Neural cell (in vitro differentiated cells): ENCODE measurements around the gene ATP12A. TPM values are rescaled to one million over a fixed set of nuclear protein-coding genes. Genes with fewer than 3 reads are reported as not detected.

Experiments used
- H2AFZ ChIP-seq: fragments of 200-600, 300-800 bp; sonication (generic), shearing (Covaris generic); 2 replicates; pipeline ENCODE4 v1.6.0; 2014; ENCODE audit warnings: low read depth, mild to moderate bottlenecking, antibody characterized with exemption, low read length, moderate library complexity
- H3F3A ChIP-seq: fragments of 200-600 bp; shearing (Covaris generic); 2 replicates; pipeline ENCODE4 v1.6.1; 2016; ENCODE audit warnings: mild to moderate bottlenecking, moderate library complexity, mixed read lengths, antibody characterized with exemption, low read length; ENCODE audit not compliant: insufficient read depth, poor library complexity, severe bottlenecking
- H3K27ac ChIP-seq: fragments of 200-600, 300-800 bp; sonication (generic), shearing (Covaris generic); 2 replicates; pipeline ENCODE4 v1.5.1; 2014; ENCODE audit warnings: mild to moderate bottlenecking, low read length, moderate library complexity
- H3K27me3 ChIP-seq: fragments of 300-800, 200-600 bp; sonication (generic), shearing (Covaris generic); 2 replicates; pipeline ENCODE4 v1.6.0; 2014; ENCODE audit warnings: mild to moderate bottlenecking, low read depth, low read length, moderate library complexity; ENCODE audit not compliant: insufficient read depth
- H3K36me3 ChIP-seq: fragments of 300-800, 200-600 bp; sonication (generic), shearing (Covaris generic); 2 replicates; pipeline ENCODE4 v1.5.1; 2014; ENCODE audit warnings: mild to moderate bottlenecking, antibody characterized with exemption, low read length, moderate library complexity; ENCODE audit not compliant: insufficient read depth
- H3K4me2 ChIP-seq: fragments of 300-800, 200-600 bp; sonication (generic), shearing (Covaris generic); 2 replicates; pipeline ENCODE4 v1.6.0; 2014; ENCODE audit warnings: mild to moderate bottlenecking, low read length
- H3K4me3 ChIP-seq: fragments of 300-800, 200-600 bp; sonication (generic), shearing (Covaris generic); 2 replicates; pipeline ENCODE4 v1.5.1; 2014; ENCODE audit warnings: mild to moderate bottlenecking, low read length, moderate library complexity
- H3K79me2 ChIP-seq: fragments of 200-600 bp; shearing (Covaris generic); replicated peaks from 2 replicates; pipeline ENCODE4 v1.6.0; 2014; ENCODE audit warnings: mild to moderate bottlenecking, low read length, moderate library complexity; ENCODE audit not compliant: insufficient read depth
- H3K9ac ChIP-seq: fragments of 300-800, 200-600 bp; sonication (generic), shearing (Covaris generic); 2 replicates; pipeline ENCODE4 v1.6.1; 2016; ENCODE audit warnings: mild to moderate bottlenecking, low read length, mixed read lengths
- H3K9me2 ChIP-seq: fragments of 200-600 bp; shearing (Covaris generic); 2 replicates; pipeline ENCODE4 v1.6.1; 2016; ENCODE audit warnings: mild to moderate bottlenecking, low read length, mixed read lengths; ENCODE audit not compliant: insufficient read depth
- H3K9me3 ChIP-seq: fragments of 200-600, 300-800 bp; sonication (generic), shearing (Covaris generic); 2 replicates; pipeline ENCODE4 v1.6.1; 2016; ENCODE audit warnings: mild to moderate bottlenecking, mixed run types, low read length, moderate library complexity, mixed read lengths
- H4K20me1 ChIP-seq: fragments of 200-600 bp; shearing (Covaris generic); 2 replicates; pipeline ENCODE4 v1.6.1; 2016; ENCODE audit warnings: mild to moderate bottlenecking, mixed run types; ENCODE audit not compliant: insufficient read depth
- EP300 ChIP-seq: fragments of 450-650 bp; conservative IDR thresholded peaks from 2 replicates; pipeline ENCODE4 v1.6.1; 2014; ENCODE audit warnings: antibody characterized with exemption, mild to moderate bottlenecking, moderate library complexity; ENCODE audit not compliant: poor library complexity, severe bottlenecking
- EZH2 ChIP-seq: fragments of 200-600, 300-800 bp; shearing (Covaris generic), sonication (generic); IDR thresholded peaks from 2 replicates; pipeline ENCODE4 v1.6.1; 2014; ENCODE audit warnings: antibody characterized with exemption, low read length, borderline replicate concordance, mild to moderate bottlenecking; ENCODE audit not compliant: insufficient read depth, poor library complexity, severe bottlenecking
- MXI1 ChIP-seq: fragments of 450-650 bp; conservative IDR thresholded peaks from 2 replicates; pipeline ENCODE4 v1.6.1; 2014; ENCODE audit warnings: antibody characterized with exemption, mild to moderate bottlenecking; ENCODE audit not compliant: poor library complexity, severe bottlenecking
- REST ChIP-seq: IDR thresholded peaks from 2 replicates; pipeline ENCODE4 v1.6.1; 2012; ENCODE audit warnings: borderline replicate concordance
- polyA plus RNA-seq: library from polyadenylated mRNA; depleted of rRNA; stranded (reverse); fragments of >200 nt; gene quantifications from 2 replicates; pipeline ENCODE4 v1.2.3, GENCODE V29; 2014
- TF ChIP-seq, protein P1 (sequence below): fragments of 450-650 bp; IDR thresholded peaks from 2 replicates; pipeline ENCODE4 v1.5.1; 2014; ENCODE audit warnings: antibody characterized with exemption, mild to moderate bottlenecking, moderate library complexity; ENCODE audit not compliant: poor library complexity, severe bottlenecking

The ATP12A gene
- polyA plus RNA-seq, 1 donor from 2014 or later = not detected

GRCh38 chr13:24745861-24746617 lies 65.8 kb downstream of the ATP12A start:
- Histone ChIP-seq H3K79me2 (no peaks in the 10 kb centered on the region), H3K36me3 (no peaks in the 10 kb centered on the region), H3K27ac (no peak overlapping the region), H3K9me2 (no peaks in the 10 kb centered on the region), H2AFZ (no peak overlapping the region), H3K4me3 (peak overlapping the region; percentile 80), H3K9ac (no peak overlapping the region), H3K9me3 (no peaks in the 10 kb centered on the region), H3K4me2 (no peak overlapping the region), H3F3A (no peaks in the 10 kb centered on the region), H3K27me3 (peaks cover 64% of the 10 kb centered on the region), H4K20me1 (no peaks in the 10 kb centered on the region)
- no peak for TF ChIP-seq EZH2
- TF ChIP-seq MXI1 = no peak

DNA sequence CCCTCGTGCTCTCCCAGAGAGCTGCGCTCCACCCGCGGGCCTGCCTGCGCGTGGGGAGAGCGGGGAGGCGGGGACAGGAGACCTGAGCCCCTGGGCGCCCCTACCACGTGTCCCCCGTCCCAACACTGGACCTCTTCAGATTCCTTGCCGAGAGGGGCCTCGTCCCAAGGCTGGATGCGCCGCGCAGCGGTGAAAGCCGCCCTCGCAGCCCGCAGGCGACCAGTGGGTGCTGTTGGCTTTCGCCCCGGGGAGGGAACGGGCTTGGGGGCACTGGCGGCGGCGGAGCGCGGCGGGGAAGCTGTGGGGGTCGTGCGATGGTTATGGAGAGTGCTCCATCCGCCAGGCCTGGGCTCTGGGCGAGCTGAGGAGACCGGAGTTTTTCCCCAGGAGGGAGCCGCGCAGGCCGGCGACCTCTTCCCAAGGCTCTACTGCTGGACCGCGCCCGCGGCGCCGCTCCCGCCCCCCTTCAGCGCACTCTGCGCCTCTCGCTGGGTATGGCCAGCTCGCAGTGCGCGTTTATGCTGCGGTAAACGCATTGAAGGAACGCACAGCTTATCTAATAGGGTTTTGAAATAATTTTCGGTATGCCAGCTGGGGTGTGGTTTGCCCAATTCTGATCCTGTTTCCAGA lies 66.5 kb downstream of the ATP12A start:
- H3K4me3 ChIP-seq = peak overlapping the region; percentile 80
- H4K20me1 ChIP-seq = no peaks in the 10 kb centered on the region
- TF ChIP-seq REST (no peak), EP300 (no peak), EZH2 (no peak)
- TF ChIP-seq, protein P1, sequence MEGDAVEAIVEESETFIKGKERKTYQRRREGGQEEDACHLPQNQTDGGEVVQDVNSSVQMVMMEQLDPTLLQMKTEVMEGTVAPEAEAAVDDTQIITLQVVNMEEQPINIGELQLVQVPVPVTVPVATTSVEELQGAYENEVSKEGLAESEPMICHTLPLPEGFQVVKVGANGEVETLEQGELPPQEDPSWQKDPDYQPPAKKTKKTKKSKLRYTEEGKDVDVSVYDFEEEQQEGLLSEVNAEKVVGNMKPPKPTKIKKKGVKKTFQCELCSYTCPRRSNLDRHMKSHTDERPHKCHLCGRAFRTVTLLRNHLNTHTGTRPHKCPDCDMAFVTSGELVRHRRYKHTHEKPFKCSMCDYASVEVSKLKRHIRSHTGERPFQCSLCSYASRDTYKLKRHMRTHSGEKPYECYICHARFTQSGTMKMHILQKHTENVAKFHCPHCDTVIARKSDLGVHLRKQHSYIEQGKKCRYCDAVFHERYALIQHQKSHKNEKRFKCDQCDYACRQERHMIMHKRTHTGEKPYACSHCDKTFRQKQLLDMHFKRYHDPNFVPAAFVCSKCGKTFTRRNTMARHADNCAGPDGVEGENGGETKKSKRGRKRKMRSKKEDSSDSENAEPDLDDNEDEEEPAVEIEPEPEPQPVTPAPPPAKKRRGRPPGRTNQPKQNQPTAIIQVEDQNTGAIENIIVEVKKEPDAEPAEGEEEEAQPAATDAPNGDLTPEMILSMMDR = peak; percentile 44
- H3K27me3 ChIP-seq = peaks cover 64% of the 10 kb centered on the region
- peak overlapping the region; percentile 80 for H3K4me2 ChIP-seq
- no peak overlapping the region for H2AFZ ChIP-seq
- H3K36me3 ChIP-seq = no peaks in the 10 kb centered on the region
- peak overlapping the region; percentile 42 for H3K9ac ChIP-seq
- no peaks in the 10 kb centered on the region for H3F3A ChIP-seq
- no peaks in the 10 kb centered on the region for H3K79me2 ChIP-seq
- no peaks in the 10 kb centered on the region for H3K9me2 ChIP-seq
- H3K9me3 ChIP-seq = no peaks in the 10 kb centered on the region
- no peak overlapping the region for H3K27ac ChIP-seq
